Activated CD4-positive, alpha-beta T cell treated with anti-CD3 and anti-CD28 coated beads, Interleukin-2, amount 10 ng/mL, durations not matched to agents 24 days and 14 days (primary cell): ENCODE data around the gene IMP4. TPM values are rescaled to one million over a fixed set of nuclear protein-coding genes. Genes with fewer than 3 reads are reported as not detected.
A peak's percentile ranks its signal among the peaks of the same experiment; 100 is the strongest.
"Not testable (repeated sequence)": the region's sequence is repeated elsewhere in the genome, so short reads cannot be mapped to it uniquely, and the experiment has no call there.

Experiments
- DNase-seq: peaks from one replicate; pipeline ENCODE4 v3.0.0; 2022
- H3K27ac Mint-ChIP-seq: one replicate; pipeline ENCODE4 v1.8.0; 2022; ENCODE audit warnings: mild to moderate bottlenecking, mixed read lengths
- H3K27me3 Mint-ChIP-seq: one replicate; pipeline ENCODE4 v1.8.0; 2022; ENCODE audit warnings: mixed read lengths
- H3K36me3 Mint-ChIP-seq: one replicate; pipeline ENCODE4 v1.8.0; 2022; ENCODE audit warnings: low read depth, mild to moderate bottlenecking, mixed read lengths
- H3K4me1 Mint-ChIP-seq: one replicate; pipeline ENCODE4 v1.8.0; 2021; ENCODE audit warnings: mixed read lengths
- H3K4me3 Mint-ChIP-seq: one replicate; pipeline ENCODE4 v1.8.0; 2022; ENCODE audit warnings: mild to moderate bottlenecking, moderate library complexity, mixed read lengths
- H3K9me3 Mint-ChIP-seq: one replicate; pipeline ENCODE4 v1.8.0; 2021; ENCODE audit warnings: mixed read lengths
- intact Hi-C: fragments of 100-400 bp; cut with micrococcal nuclease; formaldehyde crosslinking; loops from one replicate; pipeline ENCODE4 v1.15.1; 2023
- total RNA-seq: library from RNA; stranded (reverse); gene quantifications from 2 replicates; pipeline ENCODE4 v1.2.3, GENCODE V29; 2022

Gene IMP4
- total RNA-seq, 1 donor from 2014 or later = 178 TPM

DNA sequence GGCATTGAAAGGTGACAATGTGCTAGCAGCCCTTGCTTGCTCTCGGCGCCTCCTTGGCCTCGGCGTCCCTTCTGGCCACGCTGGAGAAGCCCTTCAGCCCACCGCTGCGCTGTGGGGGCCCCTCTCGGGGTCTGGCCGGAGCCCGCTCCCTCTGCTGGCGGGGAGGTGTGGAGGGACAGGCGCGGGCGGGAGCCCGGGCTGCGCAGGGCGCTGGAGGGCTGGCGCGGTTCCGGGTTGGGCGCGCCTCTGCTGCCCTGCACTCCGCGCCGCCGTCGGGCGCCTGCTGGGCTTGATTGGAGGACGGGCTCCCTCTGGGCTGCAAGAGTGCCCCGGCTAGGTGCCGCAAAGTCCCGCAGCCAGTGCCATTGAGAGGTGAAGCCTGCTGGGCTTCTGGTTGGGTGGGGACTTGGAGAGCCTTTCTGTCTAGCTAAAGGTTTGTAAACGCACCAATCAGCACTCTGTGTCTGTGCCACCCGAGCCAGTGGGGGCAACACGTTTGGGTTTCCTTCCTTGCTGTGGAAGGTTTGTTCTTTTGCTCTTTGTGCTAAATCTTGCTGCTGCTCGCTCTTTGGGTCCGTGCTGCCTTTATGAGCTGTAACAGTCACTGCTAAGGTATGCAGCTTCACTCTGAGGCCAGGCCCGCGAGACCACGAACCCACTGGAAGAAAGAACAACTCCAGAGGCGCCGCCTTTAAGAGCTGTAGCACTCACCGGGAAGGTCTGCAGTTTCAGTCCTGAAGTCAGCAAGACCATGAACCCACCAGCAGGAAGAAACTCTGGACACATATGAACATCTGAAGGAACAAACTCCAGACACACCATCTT, 14.8 kb upstream of the IMP4 start:
- intact Hi-C loops = no loop called here
- Mint-ChIP-seq H3K27me3 (peaks cover 44% of the 10 kb centered on the region), H3K27ac (no peak overlapping the region), H3K4me1 (peaks cover 5% of the 10 kb centered on the region), H3K36me3 (no peaks in the 10 kb centered on the region), H3K9me3 (no peaks in the 10 kb centered on the region), H3K4me3 (no peak overlapping the region)
- no peak for DNase-seq

DNA sequence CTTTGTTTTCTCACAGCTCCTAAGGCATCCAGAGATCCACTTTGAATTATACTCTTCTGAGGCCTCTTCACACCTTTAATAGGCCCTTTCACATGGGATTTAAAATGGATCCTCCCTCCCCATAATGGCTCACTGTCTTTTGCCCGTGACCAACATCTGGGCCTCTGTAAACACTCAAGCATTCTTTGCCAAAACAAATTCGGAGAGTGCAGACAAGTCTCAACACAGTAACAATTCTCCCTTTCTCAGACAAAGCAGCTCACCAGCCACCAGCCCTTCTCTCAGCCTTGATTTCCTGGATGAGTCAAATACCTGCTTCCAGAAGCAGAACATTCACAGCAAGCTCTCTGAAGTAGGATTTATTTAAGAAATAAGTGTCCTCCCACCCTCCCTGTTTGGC, 14.0 kb upstream of the IMP4 start:
- intact Hi-C loops = no loop called here
- no peak overlapping the region for H3K27ac Mint-ChIP-seq

DNA sequence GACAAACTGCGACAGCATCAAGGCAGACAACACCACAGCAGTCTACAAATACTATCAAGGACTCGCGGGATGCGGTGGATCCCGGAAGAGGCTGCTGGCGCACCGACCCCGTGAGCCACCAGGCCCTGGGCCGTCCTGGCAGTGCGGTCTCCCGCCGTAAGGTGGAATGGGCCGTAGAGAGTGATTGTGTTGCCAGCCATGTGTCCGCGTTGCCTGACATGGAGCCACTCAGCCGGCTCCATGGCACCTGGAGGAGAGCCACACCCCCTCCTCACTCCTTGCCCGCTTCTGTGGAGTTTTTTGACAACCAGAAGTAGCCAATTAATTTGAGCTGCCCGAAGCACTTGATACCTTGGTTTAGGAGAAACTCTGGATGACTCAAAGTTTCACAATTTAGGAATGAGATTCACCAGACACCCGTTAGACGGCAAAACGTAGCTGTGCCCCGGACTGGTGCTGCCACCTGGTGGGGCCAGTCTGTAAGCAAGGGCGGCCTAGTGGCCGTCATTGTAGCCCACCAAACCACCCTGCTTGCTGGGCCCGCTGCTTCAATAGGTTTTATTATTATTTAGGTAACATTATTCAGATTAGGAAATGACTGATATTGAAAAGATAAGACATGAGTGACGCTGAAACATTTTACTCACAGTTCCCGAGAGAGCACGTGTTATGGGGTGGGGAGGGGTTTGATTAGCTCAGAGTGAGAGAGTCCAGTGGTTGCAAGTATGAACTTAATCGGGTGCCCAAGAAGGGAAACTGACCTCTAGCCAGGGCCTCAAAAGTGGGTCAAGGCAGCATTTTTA, 10.2 kb upstream of the IMP4 start:
- peaks cover 5% of the 10 kb centered on the region for H3K4me1 Mint-ChIP-seq
- H3K9me3 Mint-ChIP-seq = no peaks in the 10 kb centered on the region
- H3K27me3 Mint-ChIP-seq = peaks cover 33% of the 10 kb centered on the region
- no peaks in the 10 kb centered on the region for H3K36me3 Mint-ChIP-seq
- intact Hi-C loops = loop anchor here (1.0 to 2.0 kb wide), 2 partner anchors 150 to 396 kb away; partner anchors contain the start of gene MZT2B
- H3K4me3 Mint-ChIP-seq = peak overlapping the region; percentile 52
- peak; percentile 91 for DNase-seq
- H3K27ac Mint-ChIP-seq = no peak overlapping the region

More for the DNA sequence above, 14.0 kb upstream of the IMP4 start:
- Mint-ChIP-seq H3K36me3 (no peaks in the 10 kb centered on the region), H3K4me3 (no peak overlapping the region), H3K27me3 (peaks cover 36% of the 10 kb centered on the region), H3K9me3 (no peaks in the 10 kb centered on the region), H3K4me1 (peaks cover 5% of the 10 kb centered on the region)
- DNase-seq = no peak

DNA sequence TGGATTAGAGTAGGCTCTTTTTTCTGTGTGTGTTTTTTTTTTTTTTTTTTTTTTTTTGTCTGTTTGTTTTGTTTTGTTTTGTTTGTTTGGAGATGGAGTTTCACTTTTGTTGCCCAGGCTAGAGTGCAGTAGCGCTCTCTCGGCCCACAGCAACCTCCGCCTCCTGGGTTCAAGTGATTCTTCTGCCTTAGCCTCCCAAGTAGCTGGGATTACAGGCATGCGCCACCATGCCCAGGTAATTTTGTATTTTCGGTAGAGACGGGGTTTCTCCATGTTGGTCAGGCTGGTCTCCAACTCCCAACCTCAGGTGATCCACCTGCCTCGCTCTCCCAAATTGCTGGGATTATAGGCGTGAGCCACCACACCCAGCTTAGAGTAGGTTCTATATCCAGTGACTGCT, 9.4 kb upstream of the IMP4 start:
- DNase-seq, H3K4me1 Mint-ChIP-seq, H3K4me3 Mint-ChIP-seq, H3K27ac Mint-ChIP-seq, H3K9me3 Mint-ChIP-seq, H3K36me3 Mint-ChIP-seq: not testable (repeated sequence)
- intact Hi-C loops = loop anchor here (2.0 kb wide), 1 partner anchor 150 kb away; the partner anchor contains the start of gene MZT2B
- peaks cover 31% of the 10 kb centered on the region for H3K27me3 Mint-ChIP-seq

DNA sequence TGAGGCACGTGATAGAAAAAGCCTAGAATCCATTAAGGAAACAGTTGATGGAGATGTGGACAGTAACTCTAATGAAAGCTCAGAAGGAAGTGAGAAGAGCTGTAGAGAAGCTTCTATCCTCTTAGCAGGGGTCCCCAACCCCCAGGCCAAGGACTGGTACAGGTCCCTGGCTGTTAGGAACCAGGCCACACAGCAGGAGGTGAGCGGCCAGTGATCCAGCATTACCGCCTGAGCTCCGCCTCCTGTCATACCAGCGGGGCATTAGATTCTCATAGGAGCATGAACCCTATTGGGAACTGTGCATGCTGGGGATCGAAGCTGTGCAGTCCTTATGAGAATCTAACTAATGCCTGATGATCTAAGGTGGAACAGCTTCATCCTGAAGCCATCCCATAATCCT, 8.7 kb upstream of the IMP4 start:
- no peak for DNase-seq
- Mint-ChIP-seq H3K4me3 (no peak overlapping the region), H3K4me1 (peaks cover 5% of the 10 kb centered on the region), H3K9me3 (no peaks in the 10 kb centered on the region), H3K27me3 (peaks cover 24% of the 10 kb centered on the region), H3K27ac (no peak overlapping the region), H3K36me3 (peaks cover 10% of the 10 kb centered on the region)
- intact Hi-C loops = no loop called here

DNA sequence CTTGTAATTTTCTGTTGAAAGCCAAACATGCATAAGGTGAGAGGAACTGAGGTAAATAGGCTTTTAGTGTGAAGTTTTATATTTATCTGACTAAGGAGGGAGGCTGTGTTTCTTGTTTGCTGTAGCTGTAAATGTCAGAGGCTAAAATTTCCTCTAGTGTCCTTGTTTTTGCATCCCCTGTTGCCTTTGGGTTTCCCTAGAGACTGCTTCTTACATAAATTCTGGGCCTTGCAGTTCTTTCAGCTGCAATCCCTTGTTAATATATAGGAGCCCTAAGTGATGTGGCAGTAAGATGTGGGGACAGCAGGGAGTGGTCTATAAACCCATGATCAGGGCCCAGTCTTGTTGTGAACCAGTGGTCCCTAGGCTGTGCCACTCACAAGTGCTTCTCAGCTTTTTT, 7.5 kb upstream of the IMP4 start:
- DNase-seq = no peak
- Mint-ChIP-seq H3K4me1 (peaks cover 12% of the 10 kb centered on the region), H3K4me3 (no peak overlapping the region), H3K27me3 (peaks cover 19% of the 10 kb centered on the region), H3K36me3 (peaks cover 18% of the 10 kb centered on the region), H3K27ac (no peak overlapping the region), H3K9me3 (no peaks in the 10 kb centered on the region)
- intact Hi-C loops = no loop called here

DNA sequence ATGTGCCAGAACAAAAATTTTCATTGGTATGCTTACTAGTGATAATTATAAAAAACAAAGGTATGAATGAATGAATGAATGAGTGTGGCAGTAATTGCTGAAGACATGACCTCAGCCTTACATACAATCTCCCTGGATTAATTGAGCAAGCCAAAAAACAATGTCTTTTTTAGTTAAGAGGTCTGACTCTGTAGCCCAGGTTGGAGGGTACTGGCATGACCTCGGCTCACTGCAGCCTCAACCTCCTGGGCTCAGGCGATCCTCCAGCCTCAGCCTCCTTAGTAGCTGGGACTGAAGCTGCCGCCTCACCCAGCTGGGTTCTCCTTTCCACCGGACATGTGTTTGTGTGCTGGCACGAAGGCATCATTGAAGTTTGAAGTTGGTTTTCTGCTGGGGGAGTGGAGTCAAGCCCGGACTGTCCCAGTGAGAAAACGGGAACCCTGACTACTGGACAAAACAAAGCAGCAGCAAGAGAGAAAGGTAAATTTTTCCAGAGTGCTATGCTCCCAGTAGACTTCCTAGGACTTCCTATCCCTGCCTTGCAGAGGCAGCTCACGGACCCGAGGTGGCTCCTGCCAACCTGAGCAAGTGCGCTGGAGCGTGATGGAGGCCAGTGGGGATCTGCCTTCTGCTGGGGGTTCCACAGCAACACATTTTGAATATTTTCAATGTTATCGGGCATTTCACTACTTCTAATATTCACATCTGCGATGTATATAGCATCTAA, 6.4 kb upstream of the IMP4 start:
- no peaks in the 10 kb centered on the region for H3K9me3 Mint-ChIP-seq
- H3K36me3 Mint-ChIP-seq = peaks cover 22% of the 10 kb centered on the region
- H3K4me3 Mint-ChIP-seq = no peak overlapping the region
- no peak for DNase-seq
- peaks cover 19% of the 10 kb centered on the region for H3K4me1 Mint-ChIP-seq
- intact Hi-C loops = no loop called here
- peaks cover 12% of the 10 kb centered on the region for H3K27me3 Mint-ChIP-seq
- H3K27ac Mint-ChIP-seq = no peak overlapping the region

DNA sequence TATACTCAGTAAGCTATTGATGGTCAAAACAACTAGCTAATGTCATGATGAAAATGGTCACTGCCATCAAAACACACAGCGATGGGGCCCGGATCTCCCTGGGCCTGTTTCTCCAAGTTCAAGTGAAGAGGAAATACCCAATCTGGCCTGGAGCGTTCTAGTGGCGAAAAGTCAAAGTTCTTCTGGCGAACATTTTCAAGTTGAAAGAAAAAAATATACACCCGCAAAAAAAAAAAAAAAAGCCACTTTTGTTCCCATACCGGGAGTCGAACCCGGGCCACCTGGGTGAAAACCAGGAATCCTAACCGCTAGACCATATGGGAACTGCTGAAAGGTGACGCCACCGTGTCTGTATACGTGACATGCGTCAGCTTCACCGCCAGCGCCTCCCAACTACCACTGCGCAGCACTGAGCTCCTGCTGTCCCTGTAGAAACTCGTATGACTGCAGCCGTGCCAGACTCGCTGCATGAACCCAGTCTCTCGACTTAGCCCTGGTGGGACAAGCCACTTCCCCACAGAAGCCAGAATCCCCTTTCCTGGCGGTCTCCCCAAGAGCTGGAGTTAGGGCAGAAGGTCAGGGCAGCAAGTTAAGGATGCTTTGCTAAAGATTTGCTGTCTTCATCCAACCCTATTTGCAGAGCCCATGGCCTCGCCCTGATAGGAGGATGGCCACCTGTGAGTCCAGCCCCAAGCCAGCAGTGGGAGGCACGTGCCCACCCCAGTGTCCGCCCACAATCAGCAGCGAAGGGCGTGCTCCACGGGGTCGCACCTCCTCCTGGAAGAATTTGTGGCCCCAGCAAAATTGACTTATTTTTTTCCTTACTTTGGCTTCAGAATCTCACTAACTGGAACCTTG, 5.6 kb upstream of the IMP4 start:
- Mint-ChIP-seq H3K36me3 (peaks cover 26% of the 10 kb centered on the region), H3K27me3 (peaks cover 9% of the 10 kb centered on the region), H3K4me1 (peaks cover 23% of the 10 kb centered on the region), H3K4me3 (peak overlapping the region; percentile 27), H3K9me3 (no peaks in the 10 kb centered on the region), H3K27ac (no peak overlapping the region)
- peak; percentile 83 for DNase-seq
- intact Hi-C loops = no loop called here

DNA sequence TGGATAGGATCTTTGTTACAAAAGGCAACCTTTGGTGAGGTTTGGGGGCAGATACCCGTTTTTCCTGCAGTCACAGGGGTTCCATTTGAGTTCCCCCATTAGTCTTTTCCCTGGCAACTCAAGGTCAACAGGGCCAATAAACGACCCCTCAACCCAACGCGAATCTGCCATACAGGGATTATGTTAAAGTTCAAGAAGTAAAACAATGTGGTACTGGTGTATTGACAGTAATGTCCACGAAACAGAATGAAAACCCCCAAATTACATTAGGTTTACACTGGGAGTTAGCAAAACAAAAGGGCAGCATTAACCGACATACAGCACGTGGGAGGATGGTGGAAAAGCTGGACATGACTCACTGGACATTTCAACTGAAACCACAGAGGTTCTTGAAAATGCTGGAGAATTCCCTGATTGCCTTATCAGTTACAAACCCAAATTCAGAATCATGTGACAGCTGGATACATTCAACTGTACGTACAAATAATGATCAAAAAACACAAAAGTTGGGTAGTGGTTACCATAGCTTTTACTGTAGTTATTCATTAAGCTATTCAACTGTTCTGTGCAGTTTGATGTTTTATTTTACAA, 4.9 kb upstream of the IMP4 start:
- Mint-ChIP-seq H3K27ac (no peak overlapping the region), H3K4me1 (peaks cover 18% of the 10 kb centered on the region), H3K9me3 (no peaks in the 10 kb centered on the region), H3K36me3 (peaks cover 29% of the 10 kb centered on the region), H3K27me3 (peaks cover 5% of the 10 kb centered on the region), H3K4me3 (no peak overlapping the region)
- DNase-seq = no peak
- intact Hi-C loops = no loop called here

DNA sequence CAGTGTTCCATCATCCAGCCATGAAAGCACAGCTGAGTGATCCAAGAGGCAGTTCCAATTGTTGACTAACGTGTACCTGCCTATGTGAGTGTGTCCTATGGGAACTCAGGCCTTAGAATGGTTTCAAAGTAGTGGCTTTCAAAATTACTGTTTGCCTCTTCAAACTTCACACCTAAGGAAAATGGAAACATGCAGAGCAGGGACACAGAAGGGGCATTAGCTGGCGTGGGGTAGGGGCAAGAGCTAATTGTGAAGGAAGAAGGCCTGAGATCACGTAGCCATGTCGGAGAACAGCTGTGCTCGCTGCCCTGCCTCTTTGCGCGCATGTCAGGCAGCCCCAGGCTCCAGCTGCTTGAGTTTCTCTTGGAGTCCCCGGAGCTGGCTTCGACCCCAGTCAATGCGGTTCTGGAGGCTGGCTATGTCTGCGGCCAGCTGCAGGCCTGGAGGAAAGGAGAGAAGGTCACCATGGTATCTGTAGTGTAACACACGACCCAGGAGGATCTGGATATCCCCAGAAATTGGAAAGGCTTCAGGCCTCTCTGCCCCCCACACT, 3.8 kb upstream of the IMP4 start:
- H3K4me1 Mint-ChIP-seq = peaks cover 18% of the 10 kb centered on the region
- no peak overlapping the region for H3K4me3 Mint-ChIP-seq
- peaks cover 34% of the 10 kb centered on the region for H3K36me3 Mint-ChIP-seq
- H3K27ac Mint-ChIP-seq = no peak overlapping the region
- DNase-seq = peak; percentile 53
- intact Hi-C loops = no loop called here
- no peaks in the 10 kb centered on the region for H3K9me3 Mint-ChIP-seq
- peaks cover 5% of the 10 kb centered on the region for H3K27me3 Mint-ChIP-seq

DNA sequence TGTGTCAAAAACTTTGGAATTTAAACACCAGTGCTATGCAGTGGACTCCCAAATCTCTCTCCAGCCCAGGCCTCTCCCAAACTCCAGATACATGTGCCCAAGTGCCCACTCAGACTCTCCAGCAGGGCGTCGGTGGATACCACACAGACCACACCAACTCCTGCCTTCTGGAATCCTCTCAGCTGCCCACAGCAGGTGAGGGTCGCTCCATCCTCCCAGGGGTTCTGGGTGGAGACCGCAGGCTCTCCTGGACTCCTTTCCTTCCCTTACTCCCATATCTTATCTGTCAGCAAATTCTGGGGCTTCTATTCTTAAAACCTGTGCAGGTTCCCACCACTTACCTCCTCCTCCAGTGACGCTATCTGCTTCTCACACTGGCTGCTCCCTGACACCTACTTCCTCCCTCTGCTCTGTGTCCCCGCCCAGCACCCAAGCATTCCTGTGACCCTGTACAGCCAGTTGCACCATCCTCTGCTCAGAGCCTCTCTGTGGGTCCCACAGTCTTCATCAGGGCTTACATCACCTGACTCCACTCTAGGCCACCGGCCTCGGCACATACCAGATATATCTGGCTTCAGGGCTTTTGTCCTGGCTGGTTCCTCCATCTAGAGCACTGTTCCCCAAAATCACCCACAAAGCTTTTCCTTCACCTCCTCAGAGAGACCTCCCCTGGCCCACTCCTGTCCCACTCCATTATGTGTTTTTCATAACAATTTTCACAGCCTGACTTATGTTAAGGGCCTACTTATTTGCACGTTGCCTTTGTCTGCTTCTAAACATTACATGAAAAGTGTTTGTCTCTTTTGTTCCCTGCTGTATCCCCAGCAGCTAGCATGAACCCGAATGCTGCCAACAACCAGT, 2.6 kb upstream of the IMP4 start:
- H3K36me3 Mint-ChIP-seq = peaks cover 44% of the 10 kb centered on the region
- no peaks in the 10 kb centered on the region for H3K27me3 Mint-ChIP-seq
- intact Hi-C loops = no loop called here
- H3K4me1 Mint-ChIP-seq = peaks cover 18% of the 10 kb centered on the region
- H3K4me3 Mint-ChIP-seq = peak overlapping the region; percentile 30
- peak; percentile 52 for DNase-seq
- no peaks in the 10 kb centered on the region for H3K9me3 Mint-ChIP-seq
- H3K27ac Mint-ChIP-seq = no peak overlapping the region

DNA sequence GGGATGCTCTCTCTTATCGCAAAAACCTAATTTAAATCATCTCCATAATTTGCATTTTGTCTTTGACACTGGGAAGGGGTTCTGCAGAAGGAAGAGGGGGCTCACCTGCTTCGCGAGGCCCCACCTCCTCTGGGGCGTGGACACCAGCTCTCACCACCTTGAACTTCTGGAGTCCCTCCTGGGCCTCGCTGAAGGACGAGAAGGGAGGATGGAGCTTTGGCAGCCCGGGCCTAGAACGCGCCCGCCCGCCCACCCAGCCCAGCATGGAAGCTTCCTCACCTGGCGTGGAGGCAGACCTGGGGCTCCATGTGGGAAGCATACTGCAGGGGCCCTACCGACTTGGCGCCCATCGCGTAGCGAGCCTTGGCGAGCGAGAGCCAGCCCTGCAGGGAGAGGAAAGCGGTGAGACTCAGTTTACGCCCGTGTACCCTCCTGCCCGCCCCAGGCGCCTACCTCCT, 1.1 kb upstream of the IMP4 start:
- H3K9me3 Mint-ChIP-seq = no peaks in the 10 kb centered on the region
- peak overlapping the region; percentile 97 for H3K4me3 Mint-ChIP-seq
- H3K27ac Mint-ChIP-seq = peak overlapping the region; percentile 97
- intact Hi-C loops = loop anchor here (1.0 kb wide), 4 partner anchors 15 to 160 kb away; partner anchors contain the start of genes PTPN18 and SMPD4
- H3K36me3 Mint-ChIP-seq = peaks cover 58% of the 10 kb centered on the region
- H3K27me3 Mint-ChIP-seq = no peaks in the 10 kb centered on the region
- peak; percentile 74 for DNase-seq
- H3K4me1 Mint-ChIP-seq = peaks cover 22% of the 10 kb centered on the region
